Lower lobe of right lung (tissue), 2 donors: ENCODE measurements around the gene KYNU. TPM values are rescaled to one million over a fixed set of nuclear protein-coding genes. Genes with fewer than 3 reads are reported as not detected.

Experiments
- ATAC-seq, 2 donors: fragments of 200-7000 bp; cut with Tn5 transposase; one replicate each; pipeline ENCODE4 v1.9.1; 2020 to 2022; ENCODE audit warnings: mild to moderate bottlenecking in 2 of 2, moderate library complexity in 2 of 2
- DNase-seq: peaks from one replicate; pipeline ENCODE4 v3.0.0-alpha.2; 2020
- H3K27ac ChIP-seq: fragments of 200-600 bp; one replicate; pipeline ENCODE4 v1.8.0; 2022
- H3K27me3 ChIP-seq: fragments of 200-600 bp; one replicate; pipeline ENCODE4 v1.8.0; 2022; ENCODE audit warnings: low read depth
- H3K36me3 ChIP-seq: fragments of 200-600 bp; one replicate; pipeline ENCODE4 v1.8.0; 2022; ENCODE audit warnings: mild to moderate bottlenecking
- H3K4me1 ChIP-seq: fragments of 200-600 bp; one replicate; pipeline ENCODE4 v1.8.0; 2022
- H3K4me3 ChIP-seq: fragments of 200-600 bp; one replicate; pipeline ENCODE4 v1.8.0; 2022; ENCODE audit warnings: mild to moderate bottlenecking
- H3K9me3 ChIP-seq: fragments of 200-600 bp; one replicate; pipeline ENCODE4 v1.8.0; 2022
- CTCF ChIP-seq: fragments of 200-600 bp; IDR thresholded peaks from one replicate; pipeline ENCODE4 v1.8.0; 2022; ENCODE audit warnings: antibody characterized with exemption, mild to moderate bottlenecking
- intact Hi-C: fragments of 100-400 bp; cut with DNase I; formaldehyde crosslinking; loops from one replicate; pipeline ENCODE4 v1.11.0; 2022
- total RNA-seq: library from RNA; stranded (reverse); fragmentation: NEBNext Ultra II Directional; extraction: Animal tissue kit (Norgen Biotek cat#: 25700); gene quantifications from one replicate; pipeline ENCODE4 v1.2.1, GENCODE V29; 2021
- donor health status: DM: no; HTN: yes; CAD: no; lungs with severe emphysema.

Gene KYNU
- total RNA-seq, 1 donor from 2014 or later: 30.6 TPM

GRCh38 chr2:142951190-142952007 is 73.9 kb downstream of the KYNU start:
- intact Hi-C loops: no loop called here
- H3K27me3 ChIP-seq: no peaks in the 10 kb centered on the region
- ATAC-seq (no peak), DNase-seq (no peak)
- H3K4me1 ChIP-seq: no peaks in the 10 kb centered on the region
- no peak for TF ChIP-seq CTCF
- H3K27ac ChIP-seq: no peak overlapping the region
- no peaks in the 10 kb centered on the region for H3K36me3 ChIP-seq
- H3K9me3 ChIP-seq: no peaks in the 10 kb centered on the region
- H3K4me3 ChIP-seq: no peak overlapping the region

GRCh38 chr2:142952018-142952417 is 74.6 kb downstream of the KYNU start:
- DNase-seq (no peak), ATAC-seq (no peak)
- H3K9me3 ChIP-seq: no peaks in the 10 kb centered on the region
- no peak overlapping the region for H3K4me3 ChIP-seq
- no peak overlapping the region for H3K27ac ChIP-seq
- no peaks in the 10 kb centered on the region for H3K36me3 ChIP-seq
- H3K27me3 ChIP-seq: no peaks in the 10 kb centered on the region
- TF ChIP-seq CTCF: no peak
- no peaks in the 10 kb centered on the region for H3K4me1 ChIP-seq
- intact Hi-C loops: no loop called here

- no peak overlapping the region for H3K27ac ChIP-seq
- no peaks in the 10 kb centered on the region for H3K27me3 ChIP-seq
- H3K4me3 ChIP-seq: no peak overlapping the region
- intact Hi-C loops: no loop called here
- no peaks in the 10 kb centered on the region for H3K9me3 ChIP-seq
- no peak for ATAC-seq
- no peaks in the 10 kb centered on the region for H3K4me1 ChIP-seq
- DNase-seq: no peak
- no peak for TF ChIP-seq CTCF
- H3K36me3 ChIP-seq: no peaks in the 10 kb centered on the region
These were observed 75.5 kb downstream of the KYNU start for GRCh38 chr2:142952793-142953494.

- Histone ChIP-seq H3K27ac (no peak overlapping the region), H3K36me3 (no peaks in the 10 kb centered on the region), H3K27me3 (no peaks in the 10 kb centered on the region), H3K9me3 (no peaks in the 10 kb centered on the region), H3K4me3 (no peak overlapping the region), H3K4me1 (no peaks in the 10 kb centered on the region)
- intact Hi-C loops: no loop called here
- ATAC-seq: no peak
- no peak for TF ChIP-seq CTCF
- DNase-seq: no peak
These were observed 77.0 kb downstream of the KYNU start for GRCh38 chr2:142954493-142954892.

- no peak for ATAC-seq
- no peak for TF ChIP-seq CTCF
- no peaks in the 10 kb centered on the region for H3K4me1 ChIP-seq
- H3K27me3 ChIP-seq: no peaks in the 10 kb centered on the region
- no peak overlapping the region for H3K27ac ChIP-seq
- intact Hi-C loops: no loop called here
- H3K4me3 ChIP-seq: no peak overlapping the region
- H3K9me3 ChIP-seq: no peaks in the 10 kb centered on the region
- H3K36me3 ChIP-seq: no peaks in the 10 kb centered on the region
- DNase-seq: no peak
These were observed 79.7 kb downstream of the KYNU start for GRCh38 chr2:142957144-142957543.
